OCI-LY1 (cell line): ENCODE measurements around the gene MBNL2.

Experiments used
- H2AFZ ChIP-seq: fragments of 200-600 bp; sonication (generic), shearing (Covaris generic); 2 replicates; pipeline ENCODE4 v1.6.0; 2014; ENCODE audit warnings: antibody characterized with exemption, mild to moderate bottlenecking, low read length
- H3F3A ChIP-seq: fragments of 200-600 bp; sonication (generic), shearing (Covaris generic); 2 replicates; pipeline ENCODE4 v1.6.0; 2014; ENCODE audit warnings: mild to moderate bottlenecking, antibody characterized with exemption, low read length, moderate library complexity; ENCODE audit not compliant: insufficient read depth
- H3K27ac ChIP-seq: fragments of 200-600 bp; sonication (generic); 2 replicates; pipeline ENCODE4 v1.5.1; 2014; ENCODE audit warnings: low read length, mixed run types, mild to moderate bottlenecking, low read depth; ENCODE audit not compliant: poor library complexity, severe bottlenecking
- H3K27me3 ChIP-seq: fragments of 200-600 bp; sonication (generic); 2 replicates; pipeline ENCODE4 v1.6.0; 2014; ENCODE audit warnings: antibody characterized with exemption, mild to moderate bottlenecking, low read length, moderate library complexity; ENCODE audit not compliant: insufficient read depth
- H3K36me3 ChIP-seq: fragments of 200-600 bp; sonication (generic); 2 replicates; pipeline ENCODE4 v1.6.1; 2014; ENCODE audit warnings: mild to moderate bottlenecking, antibody characterized with exemption, low read length, moderate library complexity, mixed read lengths; ENCODE audit not compliant: insufficient read depth
- H3K4me1 ChIP-seq: fragments of 200-600 bp; sonication (generic); 2 replicates; pipeline ENCODE4 v1.5.1; 2014; ENCODE audit warnings: mild to moderate bottlenecking, low read length, moderate library complexity; ENCODE audit not compliant: insufficient read depth, severe bottlenecking
- H3K4me2 ChIP-seq: fragments of 200-600 bp; sonication (generic), shearing (Covaris generic); 2 replicates; pipeline ENCODE4 v1.6.1; 2014; ENCODE audit warnings: low read length
- H3K4me3 ChIP-seq: fragments of 200-600 bp; sonication (generic); 2 replicates; pipeline ENCODE4 v1.5.1; 2014; ENCODE audit warnings: low read length, low read depth, mild to moderate bottlenecking, mixed read lengths; ENCODE audit not compliant: poor library complexity, severe bottlenecking
- H3K79me2 ChIP-seq: fragments of 200-600 bp; shearing (Covaris generic); 2 replicates; pipeline ENCODE4 v1.6.1; 2016; ENCODE audit warnings: mixed run types, low read length, mixed read lengths; ENCODE audit not compliant: insufficient read depth
- H3K9ac ChIP-seq: fragments of 200-600 bp; sonication (generic), shearing (Covaris generic); 2 replicates; pipeline ENCODE4 v1.6.1; 2014; ENCODE audit warnings: mild to moderate bottlenecking, low read length, mixed read lengths
- H3K9me2 ChIP-seq: fragments of 200-600 bp; sonication (generic), shearing (Covaris generic); 2 replicates; pipeline ENCODE4 v1.6.1; 2014; ENCODE audit warnings: low read depth, mild to moderate bottlenecking, low read length, mixed read lengths
- H3K9me3 ChIP-seq: fragments of 200-600 bp; shearing (Covaris generic); 2 replicates; pipeline ENCODE4 v1.6.1; 2014; ENCODE audit warnings: low read length, mixed read lengths
- H4K20me1 ChIP-seq: fragments of 200-600 bp; sonication (generic), shearing (Covaris generic); 2 replicates; pipeline ENCODE4 v1.6.0; 2016; ENCODE audit warnings: mild to moderate bottlenecking, low read length; ENCODE audit not compliant: insufficient read depth
- EZH2 ChIP-seq: fragments of 200-600 bp; sonication (generic), shearing (Covaris generic); IDR thresholded peaks from 2 replicates; pipeline ENCODE4 v1.8.0; 2017; ENCODE audit warnings: borderline replicate concordance, mixed run types, mild to moderate bottlenecking, antibody characterized with exemption, low read length, moderate library complexity, mixed read lengths
- TF ChIP-seq, protein P1 (sequence below): fragments of 200-600 bp; sonication (generic), shearing (Covaris generic); IDR thresholded peaks from 2 replicates; pipeline ENCODE4 v1.5.1; 2017; ENCODE audit warnings: mild to moderate bottlenecking, antibody characterized with exemption, low read length, moderate library complexity, mixed read lengths

Gene MBNL2

DNA sequence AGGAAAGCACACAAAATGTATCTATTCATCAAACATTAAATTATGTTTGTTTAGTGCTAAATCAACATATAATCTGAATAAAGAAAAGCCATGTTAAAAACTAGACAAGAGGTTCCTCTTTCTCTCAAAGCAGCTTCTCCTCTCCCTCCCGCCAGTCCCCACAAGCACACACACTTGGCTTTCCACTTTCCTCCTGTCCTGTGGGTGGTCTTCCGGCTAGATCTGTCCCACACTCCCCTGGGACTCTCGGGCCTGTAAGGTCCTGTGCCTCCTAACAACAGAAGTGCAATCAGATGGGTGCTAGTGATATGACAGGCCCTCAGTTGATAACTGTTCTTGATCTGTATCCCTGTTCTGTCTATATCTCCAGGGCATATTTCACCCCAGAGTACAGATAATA, 166.2 kb downstream of the MBNL2 start:
- Histone ChIP-seq H3K9ac (no peak overlapping the region), H4K20me1 (no peaks in the 10 kb centered on the region), H3F3A (no peaks in the 10 kb centered on the region), H3K27me3 (no peaks in the 10 kb centered on the region), H3K27ac (no peak overlapping the region), H3K36me3 (peaks cover 10% of the 10 kb centered on the region; the same call in 1 of the 2 replicates), H3K4me1 (no peaks in the 10 kb centered on the region), H3K9me3 (no peaks in the 10 kb centered on the region), H3K4me3 (no peak overlapping the region), H3K9me2 (no peaks in the 10 kb centered on the region), H3K79me2 (no peaks in the 10 kb centered on the region), H3K4me2 (no peak overlapping the region), H2AFZ (no peak overlapping the region)
- TF ChIP-seq, protein P1, sequence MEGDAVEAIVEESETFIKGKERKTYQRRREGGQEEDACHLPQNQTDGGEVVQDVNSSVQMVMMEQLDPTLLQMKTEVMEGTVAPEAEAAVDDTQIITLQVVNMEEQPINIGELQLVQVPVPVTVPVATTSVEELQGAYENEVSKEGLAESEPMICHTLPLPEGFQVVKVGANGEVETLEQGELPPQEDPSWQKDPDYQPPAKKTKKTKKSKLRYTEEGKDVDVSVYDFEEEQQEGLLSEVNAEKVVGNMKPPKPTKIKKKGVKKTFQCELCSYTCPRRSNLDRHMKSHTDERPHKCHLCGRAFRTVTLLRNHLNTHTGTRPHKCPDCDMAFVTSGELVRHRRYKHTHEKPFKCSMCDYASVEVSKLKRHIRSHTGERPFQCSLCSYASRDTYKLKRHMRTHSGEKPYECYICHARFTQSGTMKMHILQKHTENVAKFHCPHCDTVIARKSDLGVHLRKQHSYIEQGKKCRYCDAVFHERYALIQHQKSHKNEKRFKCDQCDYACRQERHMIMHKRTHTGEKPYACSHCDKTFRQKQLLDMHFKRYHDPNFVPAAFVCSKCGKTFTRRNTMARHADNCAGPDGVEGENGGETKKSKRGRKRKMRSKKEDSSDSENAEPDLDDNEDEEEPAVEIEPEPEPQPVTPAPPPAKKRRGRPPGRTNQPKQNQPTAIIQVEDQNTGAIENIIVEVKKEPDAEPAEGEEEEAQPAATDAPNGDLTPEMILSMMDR, result no peak
- no peak for TF ChIP-seq EZH2

DNA sequence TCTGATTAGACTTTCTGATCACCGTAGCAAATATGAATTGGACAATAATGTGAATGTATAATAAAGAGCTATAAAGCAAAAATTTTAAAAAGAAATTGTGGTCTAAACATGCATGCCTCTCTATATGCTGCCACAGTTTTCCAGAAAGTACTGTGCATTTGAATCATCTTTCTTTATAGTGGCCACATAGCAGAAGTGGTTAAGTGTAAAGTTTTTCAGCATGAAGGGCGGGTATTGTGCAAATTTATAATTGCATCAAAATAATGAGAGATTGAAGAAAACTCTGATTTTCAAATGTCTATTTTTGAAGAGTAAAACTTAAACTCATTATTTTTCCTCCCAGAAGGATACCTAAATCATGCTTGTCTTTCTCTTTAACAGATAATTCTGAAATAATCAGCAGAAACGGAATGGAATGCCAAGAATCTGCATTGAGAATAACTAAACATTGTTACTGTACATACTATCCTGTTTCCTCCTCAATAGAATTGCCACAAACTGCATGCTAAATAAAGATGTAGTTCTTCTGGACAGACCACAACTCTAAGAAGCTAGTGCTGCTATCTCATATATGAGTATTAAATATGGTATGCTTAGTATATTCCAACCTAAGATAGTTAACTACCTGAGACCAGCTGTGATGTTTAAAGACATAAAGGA, 168.9 kb downstream of the MBNL2 start:
- Histone ChIP-seq H3K79me2 (no peaks in the 10 kb centered on the region), H3K9me3 (no peaks in the 10 kb centered on the region), H2AFZ (no peak overlapping the region), H3K4me3 (no peak overlapping the region), H3K9ac (no peak overlapping the region), H4K20me1 (no peaks in the 10 kb centered on the region), H3K27me3 (no peaks in the 10 kb centered on the region), H3K27ac (no peak overlapping the region), H3K4me2 (no peak overlapping the region), H3K4me1 (no peaks in the 10 kb centered on the region), H3K9me2 (no peaks in the 10 kb centered on the region), H3K36me3 (peaks cover 10% of the 10 kb centered on the region; the same call in 1 of the 2 replicates), H3F3A (no peaks in the 10 kb centered on the region)
- TF ChIP-seq, protein P1, result no peak
- no peak for TF ChIP-seq EZH2

DNA sequence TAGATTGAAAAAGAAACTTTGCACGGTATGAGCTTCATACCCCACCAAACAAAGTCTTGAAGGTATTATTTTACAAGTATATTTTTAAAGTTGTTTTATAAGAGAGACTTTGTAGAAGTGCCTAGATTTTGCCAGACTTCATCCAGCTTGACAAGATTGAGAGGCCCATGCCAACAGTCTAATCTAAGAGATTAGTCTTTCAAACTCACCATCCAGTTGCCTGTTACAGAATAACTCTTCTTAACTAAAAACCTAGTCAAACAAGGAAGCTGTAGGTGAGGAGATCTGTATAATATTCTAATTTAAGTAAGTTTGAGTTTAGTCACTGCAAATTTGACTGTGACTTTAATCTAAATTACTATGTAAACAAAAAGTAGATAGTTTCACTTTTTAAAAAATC, 169.9 kb downstream of the MBNL2 start:
- no peaks in the 10 kb centered on the region for H3K9me2 ChIP-seq
- H3K9ac ChIP-seq, result no peak overlapping the region
- H4K20me1 ChIP-seq, result no peaks in the 10 kb centered on the region
- TF ChIP-seq EZH2, result no peak
- TF ChIP-seq, protein P1, result no peak
- H3K4me1 ChIP-seq, result no peaks in the 10 kb centered on the region
- no peak overlapping the region for H3K4me2 ChIP-seq
- no peaks in the 10 kb centered on the region for H3K27me3 ChIP-seq
- no peaks in the 10 kb centered on the region for H3K79me2 ChIP-seq
- H2AFZ ChIP-seq, result no peak overlapping the region
- H3K9me3 ChIP-seq, result no peaks in the 10 kb centered on the region
- H3F3A ChIP-seq, result no peaks in the 10 kb centered on the region
- H3K27ac ChIP-seq, result no peak overlapping the region
- H3K4me3 ChIP-seq, result no peak overlapping the region
- peaks cover 10% of the 10 kb centered on the region; the same call in 1 of the 2 replicates for H3K36me3 ChIP-seq
